NCI-H1694 (cell line): ENCODE data around the gene GAPT.

ENCODE experiments used
- DNase-seq: peaks from one replicate; lab custom pipeline; 2025; lab: John Stamatoyannopoulos, UW

GAPT gene

DNA sequence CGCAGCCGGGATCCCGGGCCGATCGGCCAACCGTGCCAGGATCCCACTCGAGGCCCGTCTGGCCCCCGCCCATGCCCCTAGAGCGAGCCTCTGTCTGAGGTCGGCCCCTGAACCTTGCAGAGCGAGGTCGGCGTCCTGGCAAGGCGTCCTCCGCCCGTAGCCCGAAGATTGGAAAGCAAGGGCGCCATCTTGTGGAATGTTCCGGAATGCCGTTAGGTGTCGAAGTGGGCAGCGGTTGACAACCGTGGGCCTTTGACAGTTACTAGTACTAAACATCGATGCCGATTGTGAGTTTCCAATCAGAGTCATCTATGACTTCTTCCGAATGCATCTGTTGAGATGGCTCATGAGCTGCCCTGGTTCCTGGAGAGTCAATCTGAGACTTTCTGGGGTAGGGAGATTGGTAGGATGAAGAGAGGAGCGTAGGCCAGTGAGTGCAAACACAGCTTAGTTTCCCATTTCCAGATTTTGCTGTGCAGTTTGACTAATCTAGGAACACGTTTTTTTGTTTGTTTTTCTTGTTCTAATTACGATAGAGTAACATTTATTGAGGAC, 30.4 kb upstream of the GAPT start:
- peak; percentile 86 for DNase-seq

GRCh38 chr5:58462154-58462553, 29.1 kb upstream of the GAPT start:
- no peak for DNase-seq

- DNase-seq = peak; percentile 29
Measured at GRCh38 chr5:58462623-58463230, 28.5 kb upstream of the GAPT start.

DNA sequence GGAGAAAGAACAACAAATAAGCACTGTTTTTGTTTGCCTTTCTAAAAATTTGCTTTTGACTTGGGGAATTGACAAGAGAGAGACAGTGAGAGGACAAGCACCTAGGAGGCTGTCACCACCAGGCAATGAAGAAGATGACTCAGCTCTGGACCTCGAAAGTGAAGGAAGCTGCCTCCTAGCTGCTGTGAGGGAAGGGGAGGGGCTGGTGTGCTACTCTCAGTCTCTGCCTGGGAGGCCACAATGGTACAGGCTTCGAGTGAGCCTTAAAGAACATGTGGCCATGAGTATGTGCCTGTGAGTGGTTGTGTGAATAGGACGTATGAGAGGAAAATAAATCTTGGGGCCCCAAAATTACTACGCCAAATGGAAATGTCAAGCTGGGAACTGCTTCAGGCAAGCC, 24.3 kb upstream of the GAPT start:
- DNase-seq = no peak

- no peak for DNase-seq
Measured at GRCh38 chr5:58469896-58470295, 21.3 kb upstream of the GAPT start.

- DNase-seq = no peak
Measured at GRCh38 chr5:58475404-58475803, 15.8 kb upstream of the GAPT start.

- DNase-seq = no peak
Measured at GRCh38 chr5:58477760-58478376, 13.4 kb upstream of the GAPT start.

GRCh38 chr5:58481066-58481676, 10.1 kb upstream of the GAPT start:
- DNase-seq = no peak

- no peak for DNase-seq
Measured at GRCh38 chr5:58481828-58482227, 9.4 kb upstream of the GAPT start.

- no peak for DNase-seq
Measured at GRCh38 chr5:58482536-58482935, 8.7 kb upstream of the GAPT start.

- DNase-seq = no peak
Measured at GRCh38 chr5:58484505-58484904, 6.7 kb upstream of the GAPT start.

GRCh38 chr5:58486290-58486689, 4.9 kb upstream of the GAPT start:
- DNase-seq = no peak

DNA sequence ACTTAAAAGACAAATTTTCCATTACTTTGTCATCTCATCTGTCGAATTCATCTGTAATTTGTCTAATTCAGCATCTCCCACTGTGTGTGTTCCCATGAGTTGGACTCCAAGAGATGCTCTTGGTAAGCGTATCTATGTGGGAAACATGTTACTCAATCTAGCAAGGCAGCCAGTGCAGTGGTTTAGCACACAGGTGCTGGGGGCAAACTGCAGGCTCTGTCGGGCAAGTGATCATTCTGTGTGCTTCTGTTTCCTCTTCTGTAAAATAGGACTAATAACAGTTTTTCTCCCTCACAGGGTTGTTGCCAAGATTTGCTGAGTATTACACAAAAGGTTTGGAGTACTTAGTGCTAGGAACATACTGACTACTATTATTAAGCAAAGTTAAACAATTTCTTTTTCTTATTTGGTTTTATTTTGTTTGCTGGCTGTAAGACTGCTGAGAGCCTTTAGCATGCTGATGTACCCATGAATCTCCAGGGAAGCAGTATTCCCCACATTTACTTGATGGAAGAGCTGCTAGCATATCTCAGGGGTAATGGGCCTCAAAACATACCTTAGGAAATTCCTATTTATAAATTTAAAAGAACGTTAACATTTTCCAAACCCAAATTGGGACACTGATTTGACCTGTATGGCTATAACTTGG, 709 bp upstream of the GAPT start:
- no peak for DNase-seq

DNA sequence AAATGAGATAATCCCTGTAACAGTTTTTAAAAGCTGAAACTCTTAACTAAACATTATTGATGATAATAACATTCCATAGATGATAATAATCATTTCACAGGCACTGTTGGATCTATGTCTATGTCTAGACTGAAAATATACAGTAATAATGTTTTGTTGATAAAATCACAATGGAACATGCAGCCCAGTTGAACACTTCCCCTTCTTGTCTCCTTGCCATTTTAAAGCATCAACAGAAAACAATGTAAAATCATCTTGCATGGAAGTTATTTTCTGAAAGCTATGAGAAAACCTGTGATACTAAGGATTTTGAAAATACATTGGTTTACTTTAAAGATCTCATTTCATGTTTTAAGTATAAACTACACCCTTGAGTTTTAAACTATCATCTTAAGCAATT, 1.9 kb downstream of the GAPT start:
- DNase-seq = no peak

- no peak for DNase-seq
Measured at GRCh38 chr5:58496488-58496887, 5.3 kb downstream of the GAPT start.

DNA sequence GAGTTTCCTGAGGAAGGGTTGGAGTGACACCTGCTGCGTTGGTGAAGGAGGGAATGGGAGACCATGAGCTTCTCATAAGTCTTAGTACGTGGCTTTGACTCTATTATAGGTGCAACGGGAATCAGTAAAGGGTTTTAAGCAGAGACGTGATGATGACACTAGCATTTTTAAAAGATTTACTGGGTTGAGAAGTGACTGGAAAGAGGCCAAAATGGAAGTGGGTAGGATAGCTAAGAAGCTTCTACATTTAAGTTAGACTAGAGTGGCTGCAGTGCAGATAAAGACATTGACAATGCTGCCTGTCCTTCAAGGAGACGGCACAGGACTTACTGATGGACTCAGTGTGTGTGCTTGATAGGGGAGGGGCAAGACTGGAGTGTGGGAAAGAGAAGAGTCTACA, 6.2 kb downstream of the GAPT start:
- DNase-seq = no peak

GRCh38 chr5:58497921-58498320, 6.7 kb downstream of the GAPT start:
- no peak for DNase-seq

GRCh38 chr5:58498340-58498942, 7.2 kb downstream of the GAPT start:
- peak; percentile 26 for DNase-seq

- DNase-seq = no peak
Measured at GRCh38 chr5:58499231-58499630, 8.0 kb downstream of the GAPT start.

- no peak for DNase-seq
Measured at GRCh38 chr5:58499941-58500340, 8.7 kb downstream of the GAPT start.

DNA sequence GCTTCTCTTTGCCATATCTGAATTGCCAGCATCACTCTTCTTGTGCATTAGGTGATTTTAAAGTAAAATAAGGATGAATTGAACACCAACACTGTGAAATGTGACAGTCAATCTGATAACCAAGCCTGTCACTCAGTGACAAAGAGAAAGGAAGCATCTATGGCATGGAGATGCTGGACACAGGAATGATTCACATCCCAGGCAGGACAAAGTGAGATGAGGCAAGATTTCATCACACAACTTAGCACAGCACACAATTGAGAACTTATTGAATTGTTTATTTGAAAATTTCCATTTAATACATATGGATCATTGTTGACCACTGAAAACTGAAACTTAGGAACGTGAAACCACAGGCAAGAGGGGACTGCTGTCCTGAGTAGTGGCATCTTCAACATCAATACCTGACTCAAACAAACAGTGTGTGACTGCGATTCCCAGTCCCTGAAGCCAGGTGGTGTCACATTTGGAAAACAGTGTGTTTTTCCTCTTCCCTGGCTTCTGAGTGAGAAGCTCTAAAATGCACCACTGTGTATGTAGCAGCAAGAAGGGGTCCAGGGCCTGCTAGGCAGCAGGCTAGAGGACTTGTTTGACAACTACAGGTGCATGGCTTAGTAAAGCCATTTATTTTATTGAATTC, 10.7 kb downstream of the GAPT start:
- DNase-seq = no peak
